GM23338 (cell line): ENCODE data around the gene NLRP9. TPM values are rescaled to one million over a fixed set of nuclear protein-coding genes. Genes with fewer than 3 reads are reported as not detected.

Experiments
- ATAC-seq: fragments of 200-7000 bp; cut with Tn5 transposase; 3 replicates; pipeline ENCODE4 v1.9.1; 2020
- DNase-seq: peaks from one replicate; pipeline ENCODE4 v3.0.0-alpha.2; 2015; ENCODE audit warnings: low spot score
- H2AFZ ChIP-seq: fragments of 200-600 bp; sonication (generic); 2 replicates; pipeline ENCODE4 v1.8.0; 2016; ENCODE audit warnings: antibody characterized with exemption, mild to moderate bottlenecking, moderate library complexity
- H3F3A ChIP-seq: fragments of 200-600 bp; sonication (generic); replicated peaks from 2 replicates; pipeline ENCODE4 v1.8.0; 2017; ENCODE audit warnings: antibody characterized with exemption, mixed run types, low read depth
- H3K27ac ChIP-seq: fragments of 200-600 bp; sonication (generic); 2 replicates; pipeline ENCODE4 v1.6.1; 2016; ENCODE audit warnings: low read depth
- H3K27me3 ChIP-seq: fragments of 200-600 bp; sonication (generic); 2 replicates; pipeline ENCODE4 v1.8.0; 2016; ENCODE audit warnings: mild to moderate bottlenecking, mixed run types, moderate library complexity; ENCODE audit not compliant: insufficient read depth
- H3K36me3 ChIP-seq: fragments of 200-600 bp; sonication (generic); 2 replicates; pipeline ENCODE4 v1.8.0; 2016; ENCODE audit warnings: mild to moderate bottlenecking; ENCODE audit not compliant: insufficient read depth
- H3K4me1 ChIP-seq: fragments of 200-600 bp; sonication (generic); 2 replicates; pipeline ENCODE4 v1.8.0; 2016; ENCODE audit warnings: mild to moderate bottlenecking, moderate library complexity; ENCODE audit not compliant: insufficient read depth
- H3K4me2 ChIP-seq: fragments of 200-600 bp; sonication (generic); 2 replicates; pipeline ENCODE4 v1.7.1; 2017; ENCODE audit warnings: mixed run types
- H3K4me3 ChIP-seq: fragments of 200-600 bp; sonication (generic); 2 replicates; pipeline ENCODE4 v1.6.1; 2016; ENCODE audit warnings: mixed run types
- H3K79me2 ChIP-seq: fragments of 200-600 bp; sonication (generic); replicated peaks from 2 replicates; pipeline ENCODE4 v1.8.0; 2017; ENCODE audit warnings: mild to moderate bottlenecking; ENCODE audit not compliant: insufficient read depth
- H3K9me2 ChIP-seq: fragments of 200-600 bp; sonication (generic); 2 replicates; pipeline ENCODE4 v1.8.0; 2017; ENCODE audit not compliant: insufficient read depth
- H4K20me1 ChIP-seq: fragments of 200-600 bp; sonication (generic); replicated peaks from 2 replicates; pipeline ENCODE4 v1.8.0; 2017; ENCODE audit warnings: mild to moderate bottlenecking; ENCODE audit not compliant: insufficient read depth
- H3K27ac Mint-ChIP-seq: 2 replicates; pipeline ENCODE4 v1.8.0; 2020; ENCODE audit warnings: inconsistent platforms, mild to moderate bottlenecking, moderate library complexity, mixed read lengths
- H3K27me3 Mint-ChIP-seq: 3 replicates; pipeline ENCODE4 v1.8.0; 2022; ENCODE audit warnings: low read depth, mild to moderate bottlenecking, moderate library complexity, mixed read lengths, inconsistent platforms; ENCODE audit not compliant: insufficient read depth, poor library complexity
- H3K36me3 Mint-ChIP-seq: 3 replicates; pipeline ENCODE4 v1.8.0; 2021; ENCODE audit warnings: low read depth, mild to moderate bottlenecking, inconsistent platforms, moderate library complexity, mixed read lengths
- H3K4me1 Mint-ChIP-seq: 3 replicates; pipeline ENCODE4 v1.8.0; 2020; ENCODE audit warnings: mild to moderate bottlenecking, inconsistent platforms, mixed read lengths
- H3K4me3 Mint-ChIP-seq: 3 replicates; pipeline ENCODE4 v1.8.0; 2021; ENCODE audit warnings: moderate library complexity, mild to moderate bottlenecking, inconsistent platforms, mixed read lengths
- H3K9me3 Mint-ChIP-seq: 3 replicates; pipeline ENCODE4 v1.8.0; 2020; ENCODE audit warnings: moderate library complexity, mild to moderate bottlenecking, inconsistent platforms, mixed read lengths
- CREB1 ChIP-seq: fragments of 250-450 bp; sonication (Bioruptor Pico); IDR thresholded peaks from 2 replicates; pipeline ENCODE4 v1.5.0; 2020; ENCODE audit warnings: low read depth, mild to moderate bottlenecking, moderate library complexity
- EZH2 ChIP-seq: fragments of 200-600 bp; sonication (generic); IDR thresholded peaks from one replicate; pipeline ENCODE4 v1.8.0; 2017; ENCODE audit warnings: antibody characterized with exemption, mild to moderate bottlenecking, low read depth; ENCODE audit not compliant: unreplicated experiment
- EZH2phosphoT487 ChIP-seq: fragments of 200-600 bp; sonication (generic); IDR thresholded peaks from one replicate; pipeline ENCODE4 v1.8.1; 2018; ENCODE audit warnings: antibody characterized with exemption; ENCODE audit not compliant: unreplicated experiment
- JUNB ChIP-seq: IDR thresholded peaks from one replicate; pipeline ENCODE4 v1.6.1; 2016; ENCODE audit warnings: antibody characterized with exemption; ENCODE audit not compliant: unreplicated experiment
- NANOG ChIP-seq: IDR thresholded peaks from 2 replicates; pipeline ENCODE4 v1.6.1; 2016; ENCODE audit warnings: antibody characterized with exemption, borderline replicate concordance
- POLR2AphosphoS5 ChIP-seq: IDR thresholded peaks from 2 replicates; pipeline ENCODE4 v1.6.1; 2016; ENCODE audit warnings: antibody characterized with exemption, low read depth
- STAT1 ChIP-seq: IDR thresholded peaks from one replicate; pipeline ENCODE4 v1.6.1; 2016; ENCODE audit warnings: antibody characterized with exemption; ENCODE audit not compliant: unreplicated experiment
- ZNF114 ChIP-seq: fragments of 250-450 bp; sonication (Bioruptor Pico); IDR thresholded peaks from 2 replicates; pipeline ENCODE4 v1.5.0; 2020; ENCODE audit warnings: mild to moderate bottlenecking, moderate library complexity
- ZNF331 ChIP-seq: fragments of 250-450 bp; sonication (Bioruptor Pico); IDR thresholded peaks from 2 replicates; pipeline ENCODE4 v1.5.0; 2020; ENCODE audit warnings: low read depth, mild to moderate bottlenecking, moderate library complexity
- polyA plus RNA-seq: library from polyadenylated mRNA; unstranded; fragments of >200 nt; fragmentation: Nextera tagmentation; extraction: Ambion mirVana; gene quantifications from 2 replicates; pipeline ENCODE4 v1.2.1, GENCODE V29; 2016
- total RNA-seq: library from RNA; depleted of rRNA; stranded (reverse); fragments of >200 nt; shearing (Covaris generic); gene quantifications from 2 replicates; pipeline ENCODE4 v1.2.3, GENCODE V29; 2014
- TF ChIP-seq, protein P1 (sequence below), 2 experiments: fragments of 200-600 bp in 1 of 2; sonication (generic) in 1 of 2; conservative IDR thresholded peaks; 2 replicates each; pipeline versions ENCODE4 v1.5.1 to v1.6.1; 2016 to 2017; ENCODE audit warnings: antibody characterized with exemption in 2 of 2, low read depth in 2 of 2, mild to moderate bottlenecking in 2 of 2, moderate library complexity in 1 of 2
- TF ChIP-seq, protein P2 (sequence below): IDR thresholded peaks from 2 replicates; pipeline ENCODE4 v1.6.1; 2016; ENCODE audit warnings: antibody characterized with exemption
- TF ChIP-seq, protein P3 (sequence below): IDR thresholded peaks from one replicate; pipeline ENCODE4 v1.6.1; 2018; ENCODE audit warnings: antibody characterized with exemption; ENCODE audit not compliant: unreplicated experiment
- TF ChIP-seq, protein P4 (sequence below): fragments of 250-450 bp; sonication (Bioruptor Pico); IDR thresholded peaks from 2 replicates; pipeline ENCODE4 v1.5.0; 2020; ENCODE audit warnings: mild to moderate bottlenecking, moderate library complexity

NLRP9 gene
- total and polyA plus RNA-seq, 2 experiments from 2014 or later = not detected

DNA sequence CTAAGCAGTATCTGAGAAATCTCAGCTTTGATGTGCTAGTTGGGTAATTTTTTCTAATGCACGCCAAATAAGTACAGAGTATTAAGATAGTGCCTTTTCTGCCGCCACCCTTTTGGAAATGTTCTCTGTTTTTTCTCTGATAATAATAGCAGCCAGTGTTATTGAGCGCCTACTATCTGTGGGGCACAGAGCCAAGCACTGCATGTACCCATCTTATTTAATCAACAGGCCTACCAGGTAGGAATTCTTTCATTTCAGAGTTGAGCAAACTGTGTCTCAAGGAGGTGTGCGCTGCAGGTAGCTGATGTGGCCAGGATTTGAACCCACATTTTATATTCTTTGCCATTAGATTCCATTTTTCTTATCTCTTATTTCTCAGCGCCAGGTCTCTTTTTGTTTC, 61.8 kb downstream of the NLRP9 start:
- Mint-ChIP-seq H3K9me3 (peaks cover 4% of the 10 kb centered on the region; the same call in 2 of the 3 replicates), H3K4me1 (peaks cover 30% of the 10 kb centered on the region), H3K27me3 (peaks cover 25% of the 10 kb centered on the region), H3K36me3 (peaks cover 56% of the 10 kb centered on the region), H3K27ac (no peak overlapping the region; the same call in 1 of the 2 replicates), H3K4me3 (peak overlapping the region; percentile 96)
- DNase-seq (no peak), ATAC-seq (no peak)
- peaks cover 32% of the 10 kb centered on the region for H3K4me1 ChIP-seq
- H3K27me3 ChIP-seq = no peaks in the 10 kb centered on the region
- H3K27ac ChIP-seq = no peak overlapping the region
- H3K4me2 ChIP-seq = peak overlapping the region; percentile 98
- H3K4me3 ChIP-seq = peak overlapping the region; percentile 96
- H3K36me3 ChIP-seq = peaks cover 8% of the 10 kb centered on the region; the same call in 1 of the 2 replicates
- peaks cover 43% of the 10 kb centered on the region for H4K20me1 ChIP-seq
- peaks cover 59% of the 10 kb centered on the region for H3K79me2 ChIP-seq
- H3K9me2 ChIP-seq = no peaks in the 10 kb centered on the region
- TF ChIP-seq STAT1 (no peak), POLR2AphosphoS5 (no peak), NANOG (no peak), CREB1 (no peak), EZH2 (no peak), JUNB (no peak), ZNF331 (CRISPR knock-in tag) (no peak), ZNF114 (no peak), EZH2phosphoT487 (no peak)
- TF ChIP-seq, protein P1, sequence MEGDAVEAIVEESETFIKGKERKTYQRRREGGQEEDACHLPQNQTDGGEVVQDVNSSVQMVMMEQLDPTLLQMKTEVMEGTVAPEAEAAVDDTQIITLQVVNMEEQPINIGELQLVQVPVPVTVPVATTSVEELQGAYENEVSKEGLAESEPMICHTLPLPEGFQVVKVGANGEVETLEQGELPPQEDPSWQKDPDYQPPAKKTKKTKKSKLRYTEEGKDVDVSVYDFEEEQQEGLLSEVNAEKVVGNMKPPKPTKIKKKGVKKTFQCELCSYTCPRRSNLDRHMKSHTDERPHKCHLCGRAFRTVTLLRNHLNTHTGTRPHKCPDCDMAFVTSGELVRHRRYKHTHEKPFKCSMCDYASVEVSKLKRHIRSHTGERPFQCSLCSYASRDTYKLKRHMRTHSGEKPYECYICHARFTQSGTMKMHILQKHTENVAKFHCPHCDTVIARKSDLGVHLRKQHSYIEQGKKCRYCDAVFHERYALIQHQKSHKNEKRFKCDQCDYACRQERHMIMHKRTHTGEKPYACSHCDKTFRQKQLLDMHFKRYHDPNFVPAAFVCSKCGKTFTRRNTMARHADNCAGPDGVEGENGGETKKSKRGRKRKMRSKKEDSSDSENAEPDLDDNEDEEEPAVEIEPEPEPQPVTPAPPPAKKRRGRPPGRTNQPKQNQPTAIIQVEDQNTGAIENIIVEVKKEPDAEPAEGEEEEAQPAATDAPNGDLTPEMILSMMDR (conservative IDR thresholded peaks at IDR 0.05; ENCODE audit: low read depth in 2 of 2) = no peak
- TF ChIP-seq, protein P2, sequence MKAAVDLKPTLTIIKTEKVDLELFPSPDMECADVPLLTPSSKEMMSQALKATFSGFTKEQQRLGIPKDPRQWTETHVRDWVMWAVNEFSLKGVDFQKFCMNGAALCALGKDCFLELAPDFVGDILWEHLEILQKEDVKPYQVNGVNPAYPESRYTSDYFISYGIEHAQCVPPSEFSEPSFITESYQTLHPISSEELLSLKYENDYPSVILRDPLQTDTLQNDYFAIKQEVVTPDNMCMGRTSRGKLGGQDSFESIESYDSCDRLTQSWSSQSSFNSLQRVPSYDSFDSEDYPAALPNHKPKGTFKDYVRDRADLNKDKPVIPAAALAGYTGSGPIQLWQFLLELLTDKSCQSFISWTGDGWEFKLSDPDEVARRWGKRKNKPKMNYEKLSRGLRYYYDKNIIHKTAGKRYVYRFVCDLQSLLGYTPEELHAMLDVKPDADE = no peak
- TF ChIP-seq, protein P3, sequence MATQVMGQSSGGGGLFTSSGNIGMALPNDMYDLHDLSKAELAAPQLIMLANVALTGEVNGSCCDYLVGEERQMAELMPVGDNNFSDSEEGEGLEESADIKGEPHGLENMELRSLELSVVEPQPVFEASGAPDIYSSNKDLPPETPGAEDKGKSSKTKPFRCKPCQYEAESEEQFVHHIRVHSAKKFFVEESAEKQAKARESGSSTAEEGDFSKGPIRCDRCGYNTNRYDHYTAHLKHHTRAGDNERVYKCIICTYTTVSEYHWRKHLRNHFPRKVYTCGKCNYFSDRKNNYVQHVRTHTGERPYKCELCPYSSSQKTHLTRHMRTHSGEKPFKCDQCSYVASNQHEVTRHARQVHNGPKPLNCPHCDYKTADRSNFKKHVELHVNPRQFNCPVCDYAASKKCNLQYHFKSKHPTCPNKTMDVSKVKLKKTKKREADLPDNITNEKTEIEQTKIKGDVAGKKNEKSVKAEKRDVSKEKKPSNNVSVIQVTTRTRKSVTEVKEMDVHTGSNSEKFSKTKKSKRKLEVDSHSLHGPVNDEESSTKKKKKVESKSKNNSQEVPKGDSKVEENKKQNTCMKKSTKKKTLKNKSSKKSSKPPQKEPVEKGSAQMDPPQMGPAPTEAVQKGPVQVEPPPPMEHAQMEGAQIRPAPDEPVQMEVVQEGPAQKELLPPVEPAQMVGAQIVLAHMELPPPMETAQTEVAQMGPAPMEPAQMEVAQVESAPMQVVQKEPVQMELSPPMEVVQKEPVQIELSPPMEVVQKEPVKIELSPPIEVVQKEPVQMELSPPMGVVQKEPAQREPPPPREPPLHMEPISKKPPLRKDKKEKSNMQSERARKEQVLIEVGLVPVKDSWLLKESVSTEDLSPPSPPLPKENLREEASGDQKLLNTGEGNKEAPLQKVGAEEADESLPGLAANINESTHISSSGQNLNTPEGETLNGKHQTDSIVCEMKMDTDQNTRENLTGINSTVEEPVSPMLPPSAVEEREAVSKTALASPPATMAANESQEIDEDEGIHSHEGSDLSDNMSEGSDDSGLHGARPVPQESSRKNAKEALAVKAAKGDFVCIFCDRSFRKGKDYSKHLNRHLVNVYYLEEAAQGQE = no peak
- TF ChIP-seq, protein P4, sequence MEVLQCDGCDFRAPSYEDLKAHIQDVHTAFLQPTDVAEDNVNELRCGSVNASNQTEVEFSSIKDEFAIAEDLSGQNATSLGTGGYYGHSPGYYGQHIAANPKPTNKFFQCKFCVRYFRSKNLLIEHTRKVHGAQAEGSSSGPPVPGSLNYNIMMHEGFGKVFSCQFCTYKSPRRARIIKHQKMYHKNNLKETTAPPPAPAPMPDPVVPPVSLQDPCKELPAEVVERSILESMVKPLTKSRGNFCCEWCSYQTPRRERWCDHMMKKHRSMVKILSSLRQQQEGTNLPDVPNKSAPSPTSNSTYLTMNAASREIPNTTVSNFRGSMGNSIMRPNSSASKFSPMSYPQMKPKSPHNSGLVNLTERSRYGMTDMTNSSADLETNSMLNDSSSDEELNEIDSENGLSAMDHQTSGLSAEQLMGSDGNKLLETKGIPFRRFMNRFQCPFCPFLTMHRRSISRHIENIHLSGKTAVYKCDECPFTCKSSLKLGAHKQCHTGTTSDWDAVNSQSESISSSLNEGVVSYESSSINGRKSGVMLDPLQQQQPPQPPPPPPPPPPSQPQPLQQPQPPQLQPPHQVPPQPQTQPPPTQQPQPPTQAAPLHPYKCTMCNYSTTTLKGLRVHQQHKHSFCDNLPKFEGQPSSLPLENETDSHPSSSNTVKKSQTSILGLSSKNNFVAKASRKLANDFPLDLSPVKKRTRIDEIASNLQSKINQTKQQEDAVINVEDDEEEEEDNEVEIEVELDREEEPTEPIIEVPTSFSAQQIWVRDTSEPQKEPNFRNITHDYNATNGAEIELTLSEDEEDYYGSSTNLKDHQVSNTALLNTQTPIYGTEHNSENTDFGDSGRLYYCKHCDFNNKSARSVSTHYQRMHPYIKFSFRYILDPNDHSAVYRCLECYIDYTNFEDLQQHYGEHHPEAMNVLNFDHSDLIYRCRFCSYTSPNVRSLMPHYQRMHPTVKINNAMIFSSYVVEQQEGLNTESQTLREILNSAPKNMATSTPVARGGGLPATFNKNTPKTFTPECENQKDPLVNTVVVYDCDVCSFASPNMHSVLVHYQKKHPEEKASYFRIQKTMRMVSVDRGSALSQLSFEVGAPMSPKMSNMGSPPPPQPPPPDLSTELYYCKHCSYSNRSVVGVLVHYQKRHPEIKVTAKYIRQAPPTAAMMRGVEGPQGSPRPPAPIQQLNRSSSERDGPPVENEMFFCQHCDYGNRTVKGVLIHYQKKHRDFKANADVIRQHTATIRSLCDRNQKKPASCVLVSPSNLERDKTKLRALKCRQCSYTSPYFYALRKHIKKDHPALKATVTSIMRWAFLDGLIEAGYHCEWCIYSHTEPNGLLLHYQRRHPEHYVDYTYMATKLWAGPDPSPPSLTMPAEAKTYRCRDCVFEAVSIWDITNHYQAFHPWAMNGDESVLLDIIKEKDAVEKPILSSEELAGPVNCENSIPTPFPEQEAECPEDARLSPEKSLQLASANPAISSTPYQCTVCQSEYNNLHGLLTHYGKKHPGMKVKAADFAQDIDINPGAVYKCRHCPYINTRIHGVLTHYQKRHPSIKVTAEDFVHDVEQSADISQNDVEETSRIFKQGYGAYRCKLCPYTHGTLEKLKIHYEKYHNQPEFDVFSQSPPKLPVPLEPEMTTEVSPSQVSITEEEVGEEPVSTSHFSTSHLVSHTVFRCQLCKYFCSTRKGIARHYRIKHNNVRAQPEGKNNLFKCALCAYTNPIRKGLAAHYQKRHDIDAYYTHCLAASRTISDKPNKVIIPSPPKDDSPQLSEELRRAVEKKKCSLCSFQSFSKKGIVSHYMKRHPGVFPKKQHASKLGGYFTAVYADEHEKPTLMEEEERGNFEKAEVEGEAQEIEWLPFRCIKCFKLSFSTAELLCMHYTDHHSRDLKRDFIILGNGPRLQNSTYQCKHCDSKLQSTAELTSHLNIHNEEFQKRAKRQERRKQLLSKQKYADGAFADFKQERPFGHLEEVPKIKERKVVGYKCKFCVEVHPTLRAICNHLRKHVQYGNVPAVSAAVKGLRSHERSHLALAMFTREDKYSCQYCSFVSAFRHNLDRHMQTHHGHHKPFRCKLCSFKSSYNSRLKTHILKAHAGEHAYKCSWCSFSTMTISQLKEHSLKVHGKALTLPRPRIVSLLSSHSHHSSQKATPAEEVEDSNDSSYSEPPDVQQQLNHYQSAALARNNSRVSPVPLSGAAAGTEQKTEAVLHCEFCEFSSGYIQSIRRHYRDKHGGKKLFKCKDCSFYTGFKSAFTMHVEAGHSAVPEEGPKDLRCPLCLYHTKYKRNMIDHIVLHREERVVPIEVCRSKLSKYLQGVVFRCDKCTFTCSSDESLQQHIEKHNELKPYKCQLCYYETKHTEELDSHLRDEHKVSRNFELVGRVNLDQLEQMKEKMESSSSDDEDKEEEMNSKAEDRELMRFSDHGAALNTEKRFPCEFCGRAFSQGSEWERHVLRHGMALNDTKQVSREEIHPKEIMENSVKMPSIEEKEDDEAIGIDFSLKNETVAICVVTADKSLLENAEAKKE = no peak
- H2AFZ ChIP-seq = no peak overlapping the region
- peaks cover 26% of the 10 kb centered on the region; the same call in 1 of the 2 replicates for H3F3A ChIP-seq
